ENCODE measurements around the gene ZNF496. TPM values are rescaled to one million over a fixed set of nuclear protein-coding genes. Genes with fewer than 3 reads are reported as not detected.
"Not testable (repeated sequence)": the region's sequence is repeated elsewhere in the genome, so short reads cannot be mapped to it uniquely, and the experiment has no call there.

Gene ZNF496
- total RNA-seq, 1 donor, result 21.3 TPM

DNA sequence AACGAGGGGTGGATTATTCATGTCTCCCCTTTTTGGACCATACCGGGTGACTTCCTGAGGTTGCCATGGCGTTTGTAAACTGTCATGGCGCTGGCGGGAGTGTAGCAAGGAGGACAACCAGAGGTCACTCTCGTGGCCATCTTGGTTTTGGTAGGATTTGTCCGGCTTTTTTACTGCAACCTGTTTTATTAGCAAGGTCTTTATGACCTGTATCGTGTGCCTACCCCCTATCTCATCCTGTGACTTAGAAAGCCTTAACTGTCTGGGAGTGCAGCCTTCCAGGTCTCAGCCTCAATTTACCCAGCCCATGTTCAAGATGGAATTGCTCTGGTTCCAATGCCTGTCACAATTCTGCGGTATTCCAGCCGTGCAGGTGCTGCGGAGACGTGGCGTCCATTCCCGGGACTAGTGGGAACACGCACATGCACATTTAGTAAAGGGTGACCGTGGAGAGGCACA, 40.2 kb upstream of the ZNF496 start:
- no peak for DNase-seq (ENCODE audit: low read depth)
- TF ChIP-seq, protein P1, sequence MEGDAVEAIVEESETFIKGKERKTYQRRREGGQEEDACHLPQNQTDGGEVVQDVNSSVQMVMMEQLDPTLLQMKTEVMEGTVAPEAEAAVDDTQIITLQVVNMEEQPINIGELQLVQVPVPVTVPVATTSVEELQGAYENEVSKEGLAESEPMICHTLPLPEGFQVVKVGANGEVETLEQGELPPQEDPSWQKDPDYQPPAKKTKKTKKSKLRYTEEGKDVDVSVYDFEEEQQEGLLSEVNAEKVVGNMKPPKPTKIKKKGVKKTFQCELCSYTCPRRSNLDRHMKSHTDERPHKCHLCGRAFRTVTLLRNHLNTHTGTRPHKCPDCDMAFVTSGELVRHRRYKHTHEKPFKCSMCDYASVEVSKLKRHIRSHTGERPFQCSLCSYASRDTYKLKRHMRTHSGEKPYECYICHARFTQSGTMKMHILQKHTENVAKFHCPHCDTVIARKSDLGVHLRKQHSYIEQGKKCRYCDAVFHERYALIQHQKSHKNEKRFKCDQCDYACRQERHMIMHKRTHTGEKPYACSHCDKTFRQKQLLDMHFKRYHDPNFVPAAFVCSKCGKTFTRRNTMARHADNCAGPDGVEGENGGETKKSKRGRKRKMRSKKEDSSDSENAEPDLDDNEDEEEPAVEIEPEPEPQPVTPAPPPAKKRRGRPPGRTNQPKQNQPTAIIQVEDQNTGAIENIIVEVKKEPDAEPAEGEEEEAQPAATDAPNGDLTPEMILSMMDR (IDR thresholded peaks at IDR 0.05; ENCODE audit: insufficient read depth, low read length), result no peak
- H3K4me3 ChIP-seq (ENCODE audit: low read depth, low read length), result no peak overlapping the region

DNA sequence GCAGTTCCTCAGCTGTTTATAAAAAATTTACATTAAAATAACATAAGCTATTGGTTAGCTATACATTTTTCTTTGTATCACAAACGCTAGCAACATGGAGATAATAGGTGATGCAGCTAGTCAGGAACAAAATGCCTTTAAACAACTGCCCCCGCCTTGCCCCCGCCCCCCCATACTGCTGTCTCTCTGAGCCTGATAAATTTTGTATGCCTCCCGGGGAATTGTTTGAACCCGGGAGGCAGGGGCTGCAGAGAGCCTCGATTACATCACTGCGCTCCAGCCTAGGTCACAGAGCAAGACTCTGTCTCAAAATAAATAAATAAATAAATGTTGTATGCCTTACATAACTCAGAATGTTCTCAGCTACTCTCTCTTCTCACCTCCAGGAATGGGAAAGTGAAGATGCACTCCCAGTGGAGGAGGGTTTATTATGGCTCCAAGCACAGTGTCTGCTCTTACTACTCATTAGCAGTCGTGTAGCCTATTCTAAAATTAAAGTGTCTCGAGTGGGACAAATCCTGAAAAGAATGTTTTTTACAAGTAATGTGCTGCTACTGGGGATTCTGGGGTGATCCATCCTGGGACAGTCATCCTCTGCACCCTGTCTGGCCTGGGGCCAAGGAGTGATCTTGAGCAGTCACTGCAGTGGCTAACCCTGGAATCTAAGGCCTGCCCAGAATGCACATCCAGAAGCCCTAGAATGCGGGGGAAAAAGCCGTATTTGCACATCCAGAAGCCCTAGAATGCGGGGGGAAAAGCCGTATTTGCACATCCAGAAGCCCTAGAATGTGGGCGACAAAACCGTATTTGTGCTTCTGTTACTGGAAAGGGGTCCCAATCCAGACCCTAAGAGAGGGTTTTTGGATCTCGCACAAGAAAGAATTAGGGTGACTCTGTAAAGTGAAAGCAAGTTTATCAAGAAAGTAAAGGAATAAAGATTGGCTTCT, 39.4 kb upstream of the ZNF496 start:
- no peak for DNase-seq (ENCODE audit: low read depth)
- TF ChIP-seq, protein P1 (IDR thresholded peaks at IDR 0.05; ENCODE audit: insufficient read depth, low read length), result no peak
- H3K4me3 ChIP-seq (ENCODE audit: low read depth, low read length), result no peak overlapping the region

DNA sequence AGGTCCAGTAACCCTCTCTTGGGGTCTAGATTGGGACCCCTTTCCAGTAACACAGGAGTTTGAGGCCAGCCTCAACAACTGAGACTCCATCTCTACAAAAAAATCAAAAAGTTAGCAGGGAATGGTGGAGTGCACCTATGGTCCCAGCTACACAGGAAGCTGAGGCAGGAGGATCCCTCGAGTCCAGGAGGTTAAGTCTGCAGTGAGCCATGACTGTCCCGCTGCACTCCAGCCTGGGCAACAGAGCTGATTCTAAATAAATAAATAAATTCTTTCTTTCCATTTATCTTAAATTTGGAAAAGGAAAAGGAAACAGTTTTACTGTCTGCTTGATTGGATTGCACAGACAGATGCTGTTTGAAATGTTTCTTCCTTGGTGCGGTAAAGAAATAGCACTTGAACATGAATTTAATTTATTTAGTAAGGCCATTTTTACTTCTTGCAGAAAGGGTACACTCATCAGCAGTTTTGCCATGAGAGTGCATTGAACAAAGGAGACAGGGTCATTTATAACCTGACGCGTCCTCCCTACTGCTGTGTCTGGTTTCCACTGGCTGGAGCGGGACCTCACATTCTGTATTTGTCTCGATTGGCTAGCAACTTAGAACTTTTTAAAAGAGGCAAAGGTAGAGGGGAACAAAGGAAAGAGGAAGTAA, 37.0 kb upstream of the ZNF496 start:
- DNase-seq (ENCODE audit: low read depth), result no peak
- TF ChIP-seq, protein P1 (IDR thresholded peaks at IDR 0.05; ENCODE audit: insufficient read depth, low read length), result no peak
- no peak overlapping the region for H3K4me3 ChIP-seq (ENCODE audit: low read depth, low read length)

DNA sequence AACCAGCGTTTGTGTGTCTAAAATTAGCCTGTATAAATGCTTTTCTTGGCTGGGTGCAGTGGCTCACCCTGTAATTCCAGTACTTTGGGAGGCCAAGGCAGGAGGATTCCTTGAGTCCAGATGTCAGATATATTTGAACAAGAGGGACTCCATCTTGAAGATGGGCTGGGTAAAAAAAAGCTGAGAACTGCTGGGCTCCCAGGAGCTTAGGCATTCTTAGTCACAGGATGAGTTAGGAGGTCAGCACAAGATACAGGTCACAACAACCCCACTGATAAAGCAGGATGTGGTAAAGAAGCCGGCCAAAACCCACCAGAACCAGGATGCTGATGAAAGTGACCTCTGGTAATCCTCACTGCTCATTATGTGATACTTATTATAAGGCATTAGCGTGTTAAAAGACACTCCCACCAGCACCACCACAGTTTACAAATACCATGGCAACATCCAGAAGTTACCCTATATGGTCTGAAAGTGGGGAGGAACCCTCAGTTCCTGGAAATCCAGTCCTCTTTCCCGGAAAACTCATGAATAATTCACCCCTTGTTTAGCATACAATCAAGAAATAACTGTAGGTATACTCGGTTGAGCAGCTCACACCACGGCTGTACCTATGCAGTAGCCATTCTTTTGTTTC, 36.2 kb upstream of the ZNF496 start:
- TF ChIP-seq, protein P1 (IDR thresholded peaks at IDR 0.05; ENCODE audit: insufficient read depth, low read length), result no peak
- no peak overlapping the region for H3K4me3 ChIP-seq (ENCODE audit: low read depth, low read length)
- no peak for DNase-seq (ENCODE audit: low read depth)

DNA sequence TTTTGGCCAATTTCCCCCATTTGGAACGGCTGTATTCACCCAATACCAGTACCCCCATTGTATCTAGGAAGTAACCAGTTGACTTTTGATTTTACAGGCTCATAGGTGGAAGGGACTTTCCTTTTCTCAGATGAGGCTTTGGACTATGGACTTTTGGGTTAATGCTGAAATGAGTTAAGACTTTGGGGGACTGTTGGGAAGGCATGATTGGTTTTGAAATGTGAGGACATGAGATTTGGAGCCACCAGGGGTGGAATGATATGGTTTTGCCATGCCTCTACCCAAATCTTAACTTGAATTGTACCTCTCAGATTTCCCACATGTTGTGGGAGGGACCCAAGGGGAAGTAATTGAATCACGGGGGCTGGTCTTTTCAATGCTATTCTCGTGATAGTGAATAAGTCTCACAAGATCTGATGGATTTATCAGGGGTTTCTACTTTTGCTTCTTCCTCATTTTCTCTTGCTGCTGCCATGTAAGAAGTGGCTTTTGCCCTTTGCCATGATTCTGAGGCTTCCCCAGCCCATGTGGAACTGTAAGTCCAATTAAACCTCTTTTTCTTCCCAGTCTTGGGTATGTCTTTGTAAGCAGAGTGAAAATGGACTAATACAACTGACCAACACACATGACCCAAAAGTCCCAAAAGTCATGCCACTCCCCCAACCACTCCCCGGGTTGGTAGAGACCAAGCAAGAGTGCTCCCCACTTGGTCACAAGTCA, 35.4 kb upstream of the ZNF496 start:
- DNase-seq (ENCODE audit: low read depth), result no peak
- H3K4me3 ChIP-seq (ENCODE audit: low read depth, low read length), result no peak overlapping the region

DNA sequence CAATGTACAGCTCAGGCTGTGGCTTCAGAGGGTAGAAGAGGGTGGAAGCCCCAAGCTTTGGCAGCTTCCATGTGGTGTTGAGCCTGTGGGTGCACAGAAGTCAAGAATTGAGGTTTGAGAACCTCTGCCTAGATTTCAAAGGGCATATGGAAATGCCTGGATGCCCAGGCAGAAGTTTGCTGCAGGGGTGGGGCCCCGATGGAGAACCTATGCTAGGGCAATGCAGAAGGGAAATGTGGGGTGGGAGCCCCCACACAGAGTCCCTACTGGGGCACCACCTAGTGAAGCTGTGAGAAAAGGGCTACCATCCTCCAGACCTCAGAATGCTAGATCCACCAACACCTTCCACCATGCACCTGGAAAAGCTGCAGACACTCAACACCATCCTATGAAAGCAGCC, 34.7 kb upstream of the ZNF496 start:
- H3K4me3 ChIP-seq (ENCODE audit: low read depth, low read length); DNase-seq (ENCODE audit: low read depth): not testable (repeated sequence)

More for the DNA sequence above, 35.4 kb upstream of the ZNF496 start:
- TF ChIP-seq, protein P1 (IDR thresholded peaks at IDR 0.05; ENCODE audit: insufficient read depth, low read length), result no peak

Data from fibroblast of the aortic adventitia (primary cell).